HG03439 (cell line): Measurements from ENCODE around the gene BLCAP.
"Not testable (repeated sequence)": the region's sequence is repeated elsewhere in the genome, so short reads cannot be mapped to it uniquely, and the experiment has no call there.

Experiments used
- ATAC-seq: cut with Tn5 transposase; IDR thresholded peaks from one replicate; pipeline ENCODE4 v1.9.1; 2021; ENCODE audit warnings: mild to moderate bottlenecking, moderate library complexity; ENCODE audit not compliant: unreplicated experiment

The BLCAP gene

GRCh38 chr20:37558306-37558705 is 30.6 kb upstream of the BLCAP start:
- ATAC-seq = no peak

GRCh38 chr20:37556538-37556937 is 28.9 kb upstream of the BLCAP start:
- no peak for ATAC-seq

- not testable (repeated sequence) for ATAC-seq
Observed at GRCh38 chr20:37554721-37555298, 27.1 kb upstream of the BLCAP start.

- ATAC-seq = no peak
Observed at GRCh38 chr20:37552415-37552814, 24.7 kb upstream of the BLCAP start.

- not testable (repeated sequence) for ATAC-seq
Observed at GRCh38 chr20:37551660-37552059, 24.0 kb upstream of the BLCAP start.

- ATAC-seq = not testable (repeated sequence)
Observed at GRCh38 chr20:37550101-37550920, 22.6 kb upstream of the BLCAP start.

- no peak for ATAC-seq
Observed at GRCh38 chr20:37547912-37548311, 20.2 kb upstream of the BLCAP start.

- ATAC-seq = no peak
Observed at GRCh38 chr20:37545516-37545915, 17.8 kb upstream of the BLCAP start.

- ATAC-seq = no peak
Observed at GRCh38 chr20:37544386-37544785, 16.7 kb upstream of the BLCAP start.

- no peak for ATAC-seq
Observed at GRCh38 chr20:37543828-37544227, 16.2 kb upstream of the BLCAP start.

GRCh38 chr20:37542281-37542680 is 14.6 kb upstream of the BLCAP start:
- no peak for ATAC-seq

GRCh38 chr20:37541326-37541725 is 13.7 kb upstream of the BLCAP start:
- no peak for ATAC-seq

- ATAC-seq = not testable (repeated sequence)
Observed at GRCh38 chr20:37540838-37541237, 13.2 kb upstream of the BLCAP start.

GRCh38 chr20:37540001-37540400 is 12.3 kb upstream of the BLCAP start:
- no peak for ATAC-seq

GRCh38 chr20:37539424-37539823 is 11.7 kb upstream of the BLCAP start:
- ATAC-seq = no peak

GRCh38 chr20:37538003-37538402 is 10.3 kb upstream of the BLCAP start:
- ATAC-seq = no peak

- no peak for ATAC-seq
Observed at GRCh38 chr20:37537505-37537904, 9.8 kb upstream of the BLCAP start.

- no peak for ATAC-seq
Observed at GRCh38 chr20:37535443-37536132, 7.9 kb upstream of the BLCAP start.

- peak; percentile 73 for ATAC-seq
Observed at GRCh38 chr20:37534401-37535157, 6.9 kb upstream of the BLCAP start.

- no peak for ATAC-seq
Observed at GRCh38 chr20:37533154-37533715, 5.6 kb upstream of the BLCAP start.

- no peak for ATAC-seq
Observed at GRCh38 chr20:37531856-37532255, 4.2 kb upstream of the BLCAP start.
